GM18511 (cell line): ENCODE results near the gene DHRS2.
"Not testable (repeated sequence)": the region's sequence is repeated elsewhere in the genome, so short reads cannot be mapped to it uniquely, and the experiment has no call there.

Experiments
- ATAC-seq: cut with Tn5 transposase; IDR thresholded peaks from one replicate; pipeline ENCODE4 v1.9.1; 2021; ENCODE audit warnings: mild to moderate bottlenecking, moderate library complexity; ENCODE audit not compliant: unreplicated experiment

The DHRS2 gene

GRCh38 chr14:23675906-23676305 lies 39.7 kb downstream of the DHRS2 start:
- no peak for ATAC-seq

- ATAC-seq: no peak
Observed at GRCh38 chr14:23681337-23681736, 45.2 kb downstream of the DHRS2 start.

DNA sequence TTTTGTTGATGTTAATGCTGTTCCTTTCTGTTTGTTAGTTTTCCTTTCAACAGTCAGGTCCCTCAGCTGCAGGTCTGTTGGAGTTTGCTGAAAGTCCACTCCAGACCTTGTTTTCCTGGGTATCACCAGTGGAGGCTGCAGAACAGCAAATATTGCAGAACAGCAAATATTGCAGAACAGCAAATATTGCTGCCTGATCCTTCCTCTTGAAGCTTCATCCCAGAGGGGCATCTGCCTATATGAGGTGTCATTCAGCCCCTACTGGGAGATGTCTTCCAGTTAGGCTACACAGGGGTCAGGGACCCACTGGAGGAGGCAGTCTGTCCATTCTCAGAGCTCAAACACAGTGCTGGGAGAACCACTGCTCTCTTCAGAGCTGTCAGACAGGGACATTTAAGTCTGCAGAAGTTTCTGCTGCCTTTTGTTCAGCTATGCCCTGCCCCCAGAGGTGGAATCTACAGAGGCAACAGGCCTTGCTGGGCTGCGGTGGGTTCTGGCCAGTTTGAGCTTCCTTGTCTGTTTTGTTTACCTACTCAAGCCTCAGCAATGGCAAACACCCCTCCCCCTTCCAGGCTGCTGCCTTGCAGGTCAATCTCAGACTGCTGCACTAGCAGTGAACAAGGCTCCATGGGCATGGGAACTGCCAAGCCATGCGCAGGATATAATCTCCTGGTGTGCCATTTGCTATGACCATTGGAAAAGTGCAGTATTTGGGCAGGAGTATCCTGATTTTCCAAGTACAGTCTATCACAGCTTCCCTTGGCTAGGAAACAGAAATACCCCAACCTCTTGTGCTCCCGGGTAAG lies 53.7 kb downstream of the DHRS2 start:
- not testable (repeated sequence) for ATAC-seq

GRCh38 chr14:23692416-23692815 lies 56.3 kb downstream of the DHRS2 start:
- ATAC-seq: no peak

DNA sequence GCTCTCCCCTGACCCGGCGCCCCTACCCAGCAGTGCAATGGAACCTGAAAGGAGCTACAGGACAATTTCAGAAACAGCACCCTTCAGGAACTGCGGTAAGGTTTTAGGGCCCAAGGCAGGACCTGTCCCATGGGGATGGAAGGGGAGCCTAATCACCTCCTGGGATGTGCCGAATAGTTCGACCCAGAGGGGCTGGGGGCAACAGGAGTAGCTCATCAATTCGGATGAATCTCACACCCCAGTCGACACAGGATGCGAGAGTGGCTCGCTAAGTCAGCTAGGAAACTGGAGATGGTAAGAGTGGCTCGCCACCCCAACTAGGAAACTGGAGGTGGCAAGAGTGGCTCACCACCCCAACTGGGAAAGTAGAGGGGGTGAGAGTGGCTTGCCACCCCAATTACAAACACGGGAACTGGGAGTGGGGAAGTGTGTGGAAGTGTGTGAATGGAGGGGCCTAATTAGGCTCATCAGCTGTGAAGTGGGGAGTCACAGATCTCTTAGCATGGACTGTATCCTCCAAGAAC lies 57.1 kb downstream of the DHRS2 start:
- no peak for ATAC-seq

DNA sequence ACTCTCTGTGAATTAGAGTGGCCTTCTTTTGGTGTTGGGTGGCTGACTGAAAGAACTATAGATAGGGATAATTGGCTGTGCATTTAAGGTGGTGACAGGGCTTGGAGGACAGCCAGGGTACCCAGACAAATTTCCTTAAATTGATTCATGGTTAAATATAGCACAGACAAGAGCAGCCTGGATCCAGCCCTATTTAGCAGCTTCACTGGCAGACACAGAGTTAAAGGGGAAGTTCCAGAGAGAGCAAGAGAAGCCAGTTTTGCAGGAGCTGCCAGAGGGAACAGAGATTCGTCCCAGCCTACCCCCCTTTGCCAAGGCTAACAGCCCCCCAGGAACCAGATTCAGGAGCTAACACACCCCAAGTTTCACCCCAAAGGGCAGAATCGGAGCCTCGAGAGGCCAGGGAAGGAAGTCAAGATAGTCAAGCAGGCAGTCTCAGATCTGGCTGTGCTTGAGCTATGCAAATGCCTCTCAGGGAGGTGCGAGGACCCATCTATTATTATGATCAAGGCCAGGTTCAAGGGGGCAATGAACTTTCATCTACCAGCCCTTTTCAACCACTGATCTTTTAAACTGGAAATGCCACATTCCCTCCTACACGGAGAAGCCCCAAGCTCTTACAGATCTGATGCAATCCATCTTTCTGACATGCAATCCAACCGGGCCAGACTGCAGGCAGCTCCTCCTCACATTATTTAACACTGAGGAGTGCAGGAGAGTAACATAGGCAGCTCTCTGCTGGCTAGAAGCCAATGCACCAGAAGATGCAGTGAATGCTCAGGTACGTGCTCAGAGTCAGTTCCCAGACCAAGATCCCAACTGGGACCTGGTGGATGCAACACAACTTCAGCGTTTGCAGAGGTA lies 58.2 kb downstream of the DHRS2 start:
- ATAC-seq: no peak
